Progenitor cell of endocrine pancreas (in vitro differentiated cells): ENCODE data around the gene BAHD1. TPM values are rescaled to one million over a fixed set of nuclear protein-coding genes. Genes with fewer than 3 reads are reported as not detected.

Experiments
- DNase-seq: peaks from one replicate; pipeline ENCODE4 v3.0.0; 2021; ENCODE audit warnings: low spot score; ENCODE audit not compliant: unreplicated experiment
- H3K27ac Mint-ChIP-seq: 2 replicates; pipeline ENCODE4 v1.8.0; 2021; ENCODE audit warnings: mild to moderate bottlenecking, moderate library complexity, mixed read lengths
- H3K27me3 Mint-ChIP-seq: 2 replicates; pipeline ENCODE4 v1.8.0; 2021; ENCODE audit warnings: mixed read lengths
- H3K36me3 Mint-ChIP-seq: 2 replicates; pipeline ENCODE4 v1.8.0; 2022; ENCODE audit warnings: mixed read lengths; ENCODE audit not compliant: insufficient read depth
- H3K4me1 Mint-ChIP-seq: 2 replicates; pipeline ENCODE4 v1.8.0; 2021; ENCODE audit warnings: low read depth, mixed read lengths
- H3K4me3 Mint-ChIP-seq: 2 replicates; pipeline ENCODE4 v1.8.0; 2021; ENCODE audit warnings: low read depth, mild to moderate bottlenecking, moderate library complexity, mixed read lengths
- H3K9me3 Mint-ChIP-seq: 2 replicates; pipeline ENCODE4 v1.8.0; 2021; ENCODE audit warnings: low read depth, mixed read lengths
- CTCF ChIP-seq: fragments of 200-600 bp; sonication (generic); IDR thresholded peaks from one replicate; pipeline ENCODE4 v1.5.0; 2021; ENCODE audit warnings: antibody characterized with exemption, mild to moderate bottlenecking; ENCODE audit not compliant: unreplicated experiment
- total RNA-seq: library from RNA; stranded (reverse); gene quantifications from 2 replicates; pipeline ENCODE4 v1.2.1, GENCODE V29; 2021

Gene BAHD1
- total RNA-seq, 1 donor from 2014 or later: 24.1 TPM

GRCh38 chr15:40441565-40442531 lies 1.1 kb downstream of the BAHD1 start:
- H3K4me3 Mint-ChIP-seq: peak overlapping the region; percentile 88
- no peaks in the 10 kb centered on the region for H3K9me3 Mint-ChIP-seq
- peak; percentile 35 for DNase-seq
- H3K36me3 Mint-ChIP-seq: no peaks in the 10 kb centered on the region
- H3K27me3 Mint-ChIP-seq: peaks cover 43% of the 10 kb centered on the region
- H3K27ac Mint-ChIP-seq: peak overlapping the region; percentile 93
- peaks cover 26% of the 10 kb centered on the region for H3K4me1 Mint-ChIP-seq
- peak; percentile 16 for TF ChIP-seq CTCF

GRCh38 chr15:40443255-40443654 lies 2.5 kb downstream of the BAHD1 start:
- H3K27ac Mint-ChIP-seq: no peak overlapping the region
- H3K4me3 Mint-ChIP-seq: peak overlapping the region; percentile 88
- H3K36me3 Mint-ChIP-seq: no peaks in the 10 kb centered on the region
- H3K4me1 Mint-ChIP-seq: peaks cover 26% of the 10 kb centered on the region
- DNase-seq: no peak
- TF ChIP-seq CTCF: no peak
- H3K9me3 Mint-ChIP-seq: no peaks in the 10 kb centered on the region
- H3K27me3 Mint-ChIP-seq: peaks cover 29% of the 10 kb centered on the region

GRCh38 chr15:40443846-40444245 lies 3.1 kb downstream of the BAHD1 start:
- H3K27ac Mint-ChIP-seq: no peak overlapping the region
- TF ChIP-seq CTCF: no peak
- DNase-seq: no peak
- peaks cover 26% of the 10 kb centered on the region for H3K4me1 Mint-ChIP-seq
- no peaks in the 10 kb centered on the region for H3K36me3 Mint-ChIP-seq
- no peaks in the 10 kb centered on the region for H3K9me3 Mint-ChIP-seq
- peaks cover 23% of the 10 kb centered on the region for H3K27me3 Mint-ChIP-seq
- peak overlapping the region; percentile 88 for H3K4me3 Mint-ChIP-seq

GRCh38 chr15:40444736-40445135 lies 4.0 kb downstream of the BAHD1 start:
- H3K27me3 Mint-ChIP-seq: peaks cover 14% of the 10 kb centered on the region
- TF ChIP-seq CTCF: no peak
- no peaks in the 10 kb centered on the region for H3K36me3 Mint-ChIP-seq
- H3K4me1 Mint-ChIP-seq: peaks cover 23% of the 10 kb centered on the region
- H3K9me3 Mint-ChIP-seq: no peaks in the 10 kb centered on the region
- H3K27ac Mint-ChIP-seq: no peak overlapping the region
- DNase-seq: no peak
- H3K4me3 Mint-ChIP-seq: no peak overlapping the region

- no peak for DNase-seq
- no peak overlapping the region for H3K27ac Mint-ChIP-seq
- peaks cover 19% of the 10 kb centered on the region for H3K4me1 Mint-ChIP-seq
These were observed 4.7 kb downstream of the BAHD1 start for GRCh38 chr15:40445421-40445922.

More at GRCh38 chr15:40445421-40445922, 4.7 kb downstream of the BAHD1 start:
- no peak for TF ChIP-seq CTCF
- Mint-ChIP-seq H3K27me3 (peaks cover 9% of the 10 kb centered on the region), H3K4me3 (no peak overlapping the region), H3K9me3 (no peaks in the 10 kb centered on the region), H3K36me3 (no peaks in the 10 kb centered on the region)
